Measurements from ENCODE around the gene OTOP2.
"Not testable (repeated sequence)": the region's sequence is repeated elsewhere in the genome, so short reads cannot be mapped to it uniquely, and the experiment has no call there.

OTOP2 gene

GRCh38 chr17:74962622-74963394 lies 38.7 kb downstream of the OTOP2 start:
- DNase-seq, result no peak
- in situ Hi-C loops (cut with HindIII; ENCODE audit: low pct_ligation_motif_present, low pct_unique_long_range_greater_than_20kb, low sequenced_read_pairs), result no loop called here

GRCh38 chr17:74963656-74964055 lies 39.6 kb downstream of the OTOP2 start:
- DNase-seq, result no peak
- in situ Hi-C loops (cut with HindIII; ENCODE audit: low pct_ligation_motif_present, low pct_unique_long_range_greater_than_20kb, low sequenced_read_pairs), result no loop called here

GRCh38 chr17:74964246-74964761 lies 40.2 kb downstream of the OTOP2 start:
- no peak for DNase-seq
- in situ Hi-C loops (cut with HindIII; ENCODE audit: low pct_ligation_motif_present, low pct_unique_long_range_greater_than_20kb, low sequenced_read_pairs), result no loop called here

- DNase-seq, result no peak
- in situ Hi-C loops (cut with HindIII; ENCODE audit: low pct_ligation_motif_present, low pct_unique_long_range_greater_than_20kb, low sequenced_read_pairs), result no loop called here
These were observed 41.0 kb downstream of the OTOP2 start for GRCh38 chr17:74964988-74965622.

- in situ Hi-C loops (cut with HindIII; ENCODE audit: low pct_ligation_motif_present, low pct_unique_long_range_greater_than_20kb, low sequenced_read_pairs), result no loop called here
- no peak for DNase-seq
These were observed 44.3 kb downstream of the OTOP2 start for GRCh38 chr17:74968361-74968780.

GRCh38 chr17:74969501-74969900 lies 45.4 kb downstream of the OTOP2 start:
- DNase-seq; in situ Hi-C loops (cut with HindIII; ENCODE audit: low pct_ligation_motif_present, low pct_unique_long_range_greater_than_20kb, low sequenced_read_pairs): not testable (repeated sequence)

- DNase-seq, result no peak
- in situ Hi-C loops (cut with HindIII; ENCODE audit: low pct_ligation_motif_present, low pct_unique_long_range_greater_than_20kb, low sequenced_read_pairs), result no loop called here
These were observed 46.3 kb downstream of the OTOP2 start for GRCh38 chr17:74970395-74970794.

GRCh38 chr17:74971069-74971841 lies 47.2 kb downstream of the OTOP2 start:
- in situ Hi-C loops (cut with HindIII; ENCODE audit: low pct_ligation_motif_present, low pct_unique_long_range_greater_than_20kb, low sequenced_read_pairs), result no loop called here
- no peak for DNase-seq

- in situ Hi-C loops (cut with HindIII; ENCODE audit: low pct_ligation_motif_present, low pct_unique_long_range_greater_than_20kb, low sequenced_read_pairs), result no loop called here
- no peak for DNase-seq
These were observed 47.7 kb downstream of the OTOP2 start for GRCh38 chr17:74971842-74972106.

- DNase-seq, result peak; percentile 48
- in situ Hi-C loops (cut with HindIII; ENCODE audit: low pct_ligation_motif_present, low pct_unique_long_range_greater_than_20kb, low sequenced_read_pairs), result no loop called here
These were observed 48.3 kb downstream of the OTOP2 start, which contains the start of gene HID1 for GRCh38 chr17:74972107-74972972. HID1 (minus strand) TSS chr17:74972759; CDS start chr17:74972656, 103 bp downstream.

- in situ Hi-C loops (cut with HindIII; ENCODE audit: low pct_ligation_motif_present, low pct_unique_long_range_greater_than_20kb, low sequenced_read_pairs), result no loop called here
- no peak for DNase-seq
These were observed 48.9 kb downstream of the OTOP2 start for GRCh38 chr17:74972973-74973328.

GRCh38 chr17:74975943-74976342 lies 51.9 kb downstream of the OTOP2 start:
- DNase-seq, result no peak
- in situ Hi-C loops (cut with HindIII; ENCODE audit: low pct_ligation_motif_present, low pct_unique_long_range_greater_than_20kb, low sequenced_read_pairs), result no loop called here

GRCh38 chr17:74977802-74978201 lies 53.7 kb downstream of the OTOP2 start:
- in situ Hi-C loops (cut with HindIII; ENCODE audit: low pct_ligation_motif_present, low pct_unique_long_range_greater_than_20kb, low sequenced_read_pairs), result no loop called here
- no peak for DNase-seq

- DNase-seq, result no peak
- in situ Hi-C loops (cut with HindIII; ENCODE audit: low pct_ligation_motif_present, low pct_unique_long_range_greater_than_20kb, low sequenced_read_pairs), result no loop called here
These were observed 54.2 kb downstream of the OTOP2 start for GRCh38 chr17:74978240-74978639.

GRCh38 chr17:74979408-74980146 lies 55.5 kb downstream of the OTOP2 start:
- DNase-seq, result no peak
- in situ Hi-C loops (cut with HindIII; ENCODE audit: low pct_ligation_motif_present, low pct_unique_long_range_greater_than_20kb, low sequenced_read_pairs), result no loop called here

- in situ Hi-C loops (cut with HindIII; ENCODE audit: low pct_ligation_motif_present, low pct_unique_long_range_greater_than_20kb, low sequenced_read_pairs), result no loop called here
- no peak for DNase-seq
These were observed 57.4 kb downstream of the OTOP2 start for GRCh38 chr17:74981318-74981978.

- in situ Hi-C loops (cut with HindIII; ENCODE audit: low pct_ligation_motif_present, low pct_unique_long_range_greater_than_20kb, low sequenced_read_pairs), result no loop called here
- peak; percentile 70 for DNase-seq
These were observed 58.0 kb downstream of the OTOP2 start for GRCh38 chr17:74981979-74982662.

Measured in ACHN (cell line).